ENCODE data around the gene BMP10. TPM values are rescaled to one million over a fixed set of nuclear protein-coding genes. Genes with fewer than 3 reads are reported as not detected.

The BMP10 gene
- total and polyA plus RNA-seq, 9 donors, result not detected

GRCh38 chr2:68916226-68916625 is 45.0 kb upstream of the BMP10 start:
- 23 to 32% (median 26%) methylated on average over 1 of the region's 1 CpG for WGBS, 3 donors
- Histone ChIP-seq H3K36me3 (no peaks in the 10 kb centered on the region), H3K27me3 (no peaks in the 10 kb centered on the region), H3K27ac (no peak overlapping the region), H3K4me3 (no peak overlapping the region), H3K4me1 (ENCODE audit: insufficient read depth) (no peaks in the 10 kb centered on the region), H3K9me3 (no peaks in the 10 kb centered on the region)
- no peak for DNase-seq
- intact Hi-C loops (cut with DNase I), result loop anchor here in 2 of 4 donors (10.0 kb wide), 2 partner anchors 171 to 431 kb away; no protein-coding TSS in a partner anchor
- TF ChIP-seq EP300 (IDR thresholded peaks at IDR 0.05) (no peak), CTCF (IDR thresholded peaks at IDR 0.05) (no peak), POLR2A (IDR thresholded peaks at IDR 0.05) (no peak)

GRCh38 chr2:68915393-68915792 is 44.2 kb upstream of the BMP10 start:
- no peak for DNase-seq
- 92 to 96% (median 96%) methylated on average over 4 of the region's 4 CpGs for WGBS, 3 donors
- H3K36me3 ChIP-seq, result no peaks in the 10 kb centered on the region
- TF ChIP-seq EP300 (IDR thresholded peaks at IDR 0.05) (no peak), POLR2A (IDR thresholded peaks at IDR 0.05) (no peak), CTCF (IDR thresholded peaks at IDR 0.05) (no peak)
- no peaks in the 10 kb centered on the region for H3K9me3 ChIP-seq
- H3K4me3 ChIP-seq, result no peak overlapping the region
- no peak overlapping the region for H3K27ac ChIP-seq
- intact Hi-C loops (cut with DNase I), result loop anchor here in 2 of 4 donors (10.0 kb wide), 2 partner anchors 171 to 431 kb away; no protein-coding TSS in a partner anchor
- no peaks in the 10 kb centered on the region for H3K27me3 ChIP-seq
- no peaks in the 10 kb centered on the region for H3K4me1 ChIP-seq (ENCODE audit: insufficient read depth)

- TF ChIP-seq POLR2A (IDR thresholded peaks at IDR 0.05) (no peak), CTCF (IDR thresholded peaks at IDR 0.05) (no peak), EP300 (IDR thresholded peaks at IDR 0.05) (no peak)
- no peaks in the 10 kb centered on the region for H3K36me3 ChIP-seq
- 93 to 98% (median 95%) methylated on average over 3 of the region's 3 CpGs for WGBS, 3 donors
Observed at GRCh38 chr2:68913359-68913758, 42.2 kb upstream of the BMP10 start.

GRCh38 chr2:68912732-68913131 is 41.5 kb upstream of the BMP10 start:
- H3K9me3 ChIP-seq, result no peaks in the 10 kb centered on the region
- no peak for DNase-seq
- 42 to 76% (median 45%) methylated on average over 2 of the region's 2 CpGs for WGBS, 3 donors
- H3K36me3 ChIP-seq, result no peaks in the 10 kb centered on the region
- H3K27me3 ChIP-seq, result no peaks in the 10 kb centered on the region
- H3K4me1 ChIP-seq (ENCODE audit: insufficient read depth), result peaks cover 3% of the 10 kb centered on the region
- TF ChIP-seq EP300 (IDR thresholded peaks at IDR 0.05), result no peak
- TF ChIP-seq CTCF (IDR thresholded peaks at IDR 0.05), result no peak
- intact Hi-C loops (cut with DNase I), result loop anchor here in 3 of 4 donors (5.0 to 10.0 kb wide), 4 partner anchors 160 to 428 kb away; no protein-coding TSS in a partner anchor
- H3K4me3 ChIP-seq, result no peak overlapping the region
- no peak overlapping the region for H3K27ac ChIP-seq

More at GRCh38 chr2:68913359-68913758, 42.2 kb upstream of the BMP10 start:
- peaks cover 3% of the 10 kb centered on the region for H3K4me1 ChIP-seq (ENCODE audit: insufficient read depth)
- no peaks in the 10 kb centered on the region for H3K9me3 ChIP-seq
- DNase-seq, result no peak
- H3K27me3 ChIP-seq, result no peaks in the 10 kb centered on the region
- H3K27ac ChIP-seq, result no peak overlapping the region
- intact Hi-C loops (cut with DNase I), result loop anchor here in 3 of 4 donors (5.0 to 10.0 kb wide), 4 partner anchors 161 to 429 kb away; no protein-coding TSS in a partner anchor
- no peak overlapping the region for H3K4me3 ChIP-seq

All from ovary (tissue), 9 donors.